GM15510 (cell line): ENCODE measurements around the gene NOA1.

Source experiments
- POLR2A ChIP-seq: IDR thresholded peaks from 3 replicates; pipeline ENCODE4 v1.6.1; 2011; ENCODE audit warnings: borderline replicate concordance; ENCODE audit not compliant: insufficient read length; ENCODE audit errors: extremely low read depth

The NOA1 gene

DNA sequence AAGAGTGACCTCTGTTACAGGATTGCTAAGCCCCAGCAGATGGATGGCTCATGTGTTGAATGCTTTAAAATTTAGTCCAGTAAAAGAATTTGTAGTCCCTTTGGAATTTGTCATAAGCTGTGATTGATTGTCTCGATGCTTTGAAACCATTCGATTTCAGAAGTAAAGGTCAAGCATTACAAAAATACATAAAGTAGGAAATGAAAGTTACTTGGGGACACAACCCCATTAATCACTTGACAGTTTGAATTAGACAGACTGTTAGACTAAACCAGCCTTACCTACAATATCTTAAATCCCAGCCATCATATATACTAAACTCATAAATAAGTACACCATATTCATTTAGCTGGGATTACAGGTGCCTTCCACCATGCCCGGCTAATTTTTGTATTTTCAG is 63.1 kb downstream of the NOA1 start:
- TF ChIP-seq POLR2A: no peak
